ENCODE data around the gene CAST. TPM values are rescaled to one million over a fixed set of nuclear protein-coding genes. Genes with fewer than 3 reads are reported as not detected.

The CAST gene
- total RNA-seq, 1 experiment from 2014 or later, result 52.3 TPM

DNA sequence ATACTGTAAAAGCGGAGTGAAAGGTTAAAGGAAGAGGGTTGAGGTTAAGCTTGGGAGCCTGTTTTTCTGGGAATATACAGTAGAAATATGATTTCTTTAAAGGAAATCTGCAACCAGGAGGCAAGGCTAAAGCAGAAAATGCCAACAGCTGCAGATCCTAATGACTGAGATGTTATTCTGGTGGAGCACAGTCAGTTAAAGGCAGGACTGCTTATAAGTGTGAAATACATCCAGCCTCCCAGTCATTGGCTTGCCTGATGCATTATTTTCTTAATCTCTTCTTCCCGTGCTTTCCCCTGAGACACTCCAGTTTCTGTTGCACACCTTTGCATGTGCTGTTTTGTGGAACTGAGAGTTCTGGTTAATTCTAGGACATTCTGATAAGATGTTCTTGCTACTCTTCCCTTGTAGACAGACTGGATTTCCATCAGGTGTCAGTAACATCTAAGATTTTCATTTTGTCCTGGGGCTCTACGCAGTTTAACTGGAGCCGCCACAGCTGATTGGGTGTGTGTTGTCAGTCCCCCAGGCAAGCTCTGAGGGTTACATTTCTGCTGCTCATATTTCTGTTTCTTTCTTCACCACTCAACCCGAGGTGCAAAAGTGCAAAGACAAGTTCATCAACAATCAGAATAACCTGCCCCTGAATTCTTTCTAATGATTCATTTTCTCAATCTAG, 44.4 kb downstream of the CAST start:
- Mint-ChIP-seq H3K27me3 (ENCODE audit: low read depth) (peaks cover 11% of the 10 kb centered on the region), H3K36me3 (ENCODE audit: insufficient read depth in 1 of 3, low read depth in 3 of 3) (no peaks in the 10 kb centered on the region), H3K9me3 (no peaks in the 10 kb centered on the region), H3K27ac (no peak overlapping the region), H3K4me3 (no peak overlapping the region), H3K4me1 (peaks cover 9% of the 10 kb centered on the region in 2 experiments)
- Histone ChIP-seq H3K23ac (ENCODE audit: insufficient read length, low read depth, low read length) (no peak overlapping the region), H2BK12ac (ENCODE audit: insufficient read length, low read depth, low read length) (no peak overlapping the region), H4K20me1 (ENCODE audit: control insufficient read depth, insufficient read depth, insufficient read length) (no peaks in the 10 kb centered on the region), H3K27me3 (ENCODE audit: insufficient read depth, low read length) (no peaks in the 10 kb centered on the region), H2BK120ac (ENCODE audit: low read depth, low read length, poor library complexity, severe bottlenecking) (no peak overlapping the region), H3K79me1 (ENCODE audit: insufficient read depth, low read depth, low read length, poor library complexity, severe bottlenecking) (no peaks in the 10 kb centered on the region), H3K56ac (ENCODE audit: insufficient read length, low read depth, low read length) (no peak overlapping the region), H3K4me1 (ENCODE audit: insufficient read depth, low read length) (no peaks in the 10 kb centered on the region), H3K23me2 (ENCODE audit: insufficient read length, low read depth, low read length, poor library complexity, severe bottlenecking) (peaks cover 7% of the 10 kb centered on the region), H4K5ac (ENCODE audit: insufficient read length, low read depth, low read length) (no peak overlapping the region), H2AFZ (ENCODE audit: low read length) (no peak overlapping the region), H2BK15ac (ENCODE audit: low read depth, low read length) (no peak overlapping the region), H3K4ac (ENCODE audit: low read depth, low read length) (no peak overlapping the region), H3K9me3 (ENCODE audit: control insufficient read depth, low read depth, low read length) (no peaks in the 10 kb centered on the region), H3K14ac (ENCODE audit: insufficient read depth, low read length) (no peak overlapping the region), H4K8ac (replicated peaks; ENCODE audit: insufficient read length, low read depth, low read length) (no peak overlapping the region), H2BK5ac (ENCODE audit: insufficient read length, low read length) (no peak overlapping the region), H3K9ac (ENCODE audit: extremely low read depth, insufficient read length, low read length) (no peak overlapping the region), H3K27ac (ENCODE audit: insufficient read length, low read depth, low read length) (no peak overlapping the region), H2AK5ac (ENCODE audit: insufficient read length, low read length) (no peak overlapping the region), H3K4me2 (ENCODE audit: insufficient read depth, insufficient read length, low read length) (no peak overlapping the region), H3T11ph (ENCODE audit: low read length) (no peak overlapping the region), H4K91ac (ENCODE audit: insufficient read length, low read depth, low read length) (no peak overlapping the region), H2BK20ac (ENCODE audit: low read depth, low read length, poor library complexity, severe bottlenecking) (no peak overlapping the region), H3K79me2 (ENCODE audit: insufficient read depth, low read length) (no peaks in the 10 kb centered on the region), H3K18ac (ENCODE audit: insufficient read length, low read depth, low read length) (no peak overlapping the region)
- DNase-seq, result no peak
- no CpG with 5 or more reads among the region's 5 CpGs for WGBS (ENCODE audit: extremely low coverage, insufficient read length, low lambda C conversion rate)
- TF ChIP-seq, protein P1, sequence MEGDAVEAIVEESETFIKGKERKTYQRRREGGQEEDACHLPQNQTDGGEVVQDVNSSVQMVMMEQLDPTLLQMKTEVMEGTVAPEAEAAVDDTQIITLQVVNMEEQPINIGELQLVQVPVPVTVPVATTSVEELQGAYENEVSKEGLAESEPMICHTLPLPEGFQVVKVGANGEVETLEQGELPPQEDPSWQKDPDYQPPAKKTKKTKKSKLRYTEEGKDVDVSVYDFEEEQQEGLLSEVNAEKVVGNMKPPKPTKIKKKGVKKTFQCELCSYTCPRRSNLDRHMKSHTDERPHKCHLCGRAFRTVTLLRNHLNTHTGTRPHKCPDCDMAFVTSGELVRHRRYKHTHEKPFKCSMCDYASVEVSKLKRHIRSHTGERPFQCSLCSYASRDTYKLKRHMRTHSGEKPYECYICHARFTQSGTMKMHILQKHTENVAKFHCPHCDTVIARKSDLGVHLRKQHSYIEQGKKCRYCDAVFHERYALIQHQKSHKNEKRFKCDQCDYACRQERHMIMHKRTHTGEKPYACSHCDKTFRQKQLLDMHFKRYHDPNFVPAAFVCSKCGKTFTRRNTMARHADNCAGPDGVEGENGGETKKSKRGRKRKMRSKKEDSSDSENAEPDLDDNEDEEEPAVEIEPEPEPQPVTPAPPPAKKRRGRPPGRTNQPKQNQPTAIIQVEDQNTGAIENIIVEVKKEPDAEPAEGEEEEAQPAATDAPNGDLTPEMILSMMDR (conservative IDR thresholded peaks at IDR 0.05), result no peak

Data from H9 (cell line).